Uterus (tissue), 2 donors: ENCODE measurements around the gene TBCD.

Experiments used
- POLR2A ChIP-seq, 2 donors: fragments of 450-650 bp; IDR thresholded peaks; one replicate each; pipeline ENCODE4 v1.6.1; 2016; ENCODE audit warnings: antibody characterized with exemption in 2 of 2, mild to moderate bottlenecking in 1 of 2, moderate library complexity in 1 of 2
- TF ChIP-seq, protein P1 (sequence below), 4 experiments: fragments of 200-600 bp in 2 of 4; fragments of 450-650 bp in 2 of 4; sonication (generic) in 2 of 4; IDR thresholded peaks; one replicate each; pipeline ENCODE4 v1.5.1; 2016 to 2019; ENCODE audit warnings: antibody characterized with exemption in 4 of 4, mild to moderate bottlenecking in 2 of 4, moderate library complexity in 1 of 4

- TF ChIP-seq POLR2A (IDR thresholded peaks at IDR 0.05) = no peak
- TF ChIP-seq, protein P1, sequence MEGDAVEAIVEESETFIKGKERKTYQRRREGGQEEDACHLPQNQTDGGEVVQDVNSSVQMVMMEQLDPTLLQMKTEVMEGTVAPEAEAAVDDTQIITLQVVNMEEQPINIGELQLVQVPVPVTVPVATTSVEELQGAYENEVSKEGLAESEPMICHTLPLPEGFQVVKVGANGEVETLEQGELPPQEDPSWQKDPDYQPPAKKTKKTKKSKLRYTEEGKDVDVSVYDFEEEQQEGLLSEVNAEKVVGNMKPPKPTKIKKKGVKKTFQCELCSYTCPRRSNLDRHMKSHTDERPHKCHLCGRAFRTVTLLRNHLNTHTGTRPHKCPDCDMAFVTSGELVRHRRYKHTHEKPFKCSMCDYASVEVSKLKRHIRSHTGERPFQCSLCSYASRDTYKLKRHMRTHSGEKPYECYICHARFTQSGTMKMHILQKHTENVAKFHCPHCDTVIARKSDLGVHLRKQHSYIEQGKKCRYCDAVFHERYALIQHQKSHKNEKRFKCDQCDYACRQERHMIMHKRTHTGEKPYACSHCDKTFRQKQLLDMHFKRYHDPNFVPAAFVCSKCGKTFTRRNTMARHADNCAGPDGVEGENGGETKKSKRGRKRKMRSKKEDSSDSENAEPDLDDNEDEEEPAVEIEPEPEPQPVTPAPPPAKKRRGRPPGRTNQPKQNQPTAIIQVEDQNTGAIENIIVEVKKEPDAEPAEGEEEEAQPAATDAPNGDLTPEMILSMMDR (IDR thresholded peaks at IDR 0.05) = no peak
Measured at GRCh38 chr17:82901356-82901755, 149.5 kb downstream of the TBCD start.
